Central memory CD8-positive, alpha-beta T cell (primary cell): Measurements from ENCODE around the gene NDP.

Experiments
- ATAC-seq: fragments of 150-1000 bp; cut with Tn5 transposase; replicated peaks from 2 replicates; pipeline ENCODE4 v1.10.0; 2022; ENCODE audit warnings: mild to moderate bottlenecking, moderate FRiP score, moderate number of reproducible peaks; ENCODE audit not compliant: poor library complexity, severe bottlenecking; ENCODE audit errors: extremely low read depth
- DNase-seq, 2 donors: peaks; one replicate each; pipeline ENCODE4 v3.0.0; 2021; ENCODE audit warnings: low spot score in 2 of 2
- H3K27ac Mint-ChIP-seq: one replicate; pipeline ENCODE4 v1.8.0; 2022; ENCODE audit warnings: low read depth, mild to moderate bottlenecking, moderate library complexity, mixed read lengths
- H3K27me3 Mint-ChIP-seq: one replicate; pipeline ENCODE4 v1.8.0; 2022; ENCODE audit warnings: mixed read lengths
- H3K36me3 Mint-ChIP-seq: one replicate; pipeline ENCODE4 v1.8.0; 2022; ENCODE audit warnings: mild to moderate bottlenecking, moderate library complexity, mixed read lengths; ENCODE audit not compliant: insufficient read depth
- H3K4me1 Mint-ChIP-seq: one replicate; pipeline ENCODE4 v1.8.0; 2022; ENCODE audit warnings: mixed read lengths
- H3K4me3 Mint-ChIP-seq: one replicate; pipeline ENCODE4 v1.8.0; 2022; ENCODE audit warnings: mild to moderate bottlenecking, moderate library complexity, mixed read lengths
- H3K9me3 Mint-ChIP-seq: one replicate; pipeline ENCODE4 v1.8.0; 2022; ENCODE audit warnings: mixed read lengths

NDP gene, protein sequence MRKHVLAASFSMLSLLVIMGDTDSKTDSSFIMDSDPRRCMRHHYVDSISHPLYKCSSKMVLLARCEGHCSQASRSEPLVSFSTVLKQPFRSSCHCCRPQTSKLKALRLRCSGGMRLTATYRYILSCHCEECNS

DNA sequence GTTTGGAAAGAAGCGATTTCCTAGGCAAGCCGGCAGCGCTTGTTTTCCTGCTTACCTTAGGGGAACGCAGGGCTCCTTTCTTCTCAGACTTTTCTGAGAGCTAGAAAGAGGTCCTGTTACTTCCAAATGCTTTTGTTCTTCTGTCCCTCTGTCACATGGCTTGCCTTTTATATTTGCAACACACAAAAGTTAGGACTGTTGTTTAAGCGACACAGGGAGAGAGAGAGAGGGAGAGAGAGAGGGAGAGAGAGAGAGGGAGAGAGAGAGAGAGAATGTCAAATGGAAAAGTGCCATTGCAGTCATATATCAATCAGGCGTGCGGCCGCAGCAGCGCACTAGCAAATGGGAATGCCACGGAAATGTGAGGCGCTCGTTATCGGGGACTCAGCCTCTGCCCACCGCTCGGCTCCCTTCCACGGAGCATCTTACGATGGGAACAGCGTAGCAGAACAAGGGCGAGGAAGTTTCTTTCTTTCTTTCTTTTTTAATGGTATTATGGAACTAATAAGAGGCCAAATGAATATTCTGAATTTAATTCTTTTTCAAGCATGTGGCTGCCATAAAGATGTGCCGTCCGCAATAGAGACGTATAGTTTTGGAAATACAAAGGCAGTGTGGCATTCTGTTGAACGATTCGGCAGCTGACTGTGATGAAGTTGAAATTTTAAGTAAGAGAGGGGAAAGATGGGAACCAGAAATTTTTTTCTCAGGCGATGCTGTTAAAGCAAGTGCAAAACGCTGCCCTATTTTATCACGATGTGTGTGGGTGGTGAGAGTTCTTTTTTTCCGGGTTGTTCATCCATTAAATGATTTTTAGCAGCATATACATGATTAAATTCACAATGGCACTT is at the start of gene NDP:
NDP (minus strand) TSS at position 142 of the 851 bp plus-strand sequence. CDS start 14,745 bp downstream, outside the sequence.
- DNase-seq, result no peak
- Mint-ChIP-seq H3K36me3 (no peaks in the 10 kb centered on the region), H3K27me3 (peaks cover 19% of the 10 kb centered on the region), H3K4me3 (peak within 1 kb of the TSS; percentile 46), H3K9me3 (no peaks in the 10 kb centered on the region), H3K4me1 (no peaks in the 10 kb centered on the region), H3K27ac (no peak within 1 kb of the TSS)
- ATAC-seq, result no peak

DNA sequence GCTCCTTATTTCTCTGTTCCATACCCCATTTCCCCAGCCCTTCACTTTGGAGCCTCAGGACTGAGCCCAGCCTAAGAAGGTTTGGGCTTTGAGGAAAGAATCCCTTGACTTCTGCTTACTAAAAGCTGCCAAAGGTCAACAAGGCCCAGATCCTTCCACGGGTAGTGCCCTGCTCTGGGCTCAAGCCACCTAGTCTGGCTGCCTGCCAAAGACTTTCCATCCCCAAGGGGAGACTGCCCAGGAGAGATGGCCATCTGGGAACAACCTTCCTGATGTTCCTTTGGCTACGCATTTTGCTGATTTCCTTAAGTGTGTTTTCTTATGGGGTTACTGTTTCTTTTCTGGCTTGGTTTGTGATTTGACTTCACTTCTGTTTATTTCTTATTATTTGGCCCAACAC is 49.8 kb upstream of the NDP start:
- no peaks in the 10 kb centered on the region for H3K9me3 Mint-ChIP-seq
- no peak overlapping the region for H3K4me3 Mint-ChIP-seq
- no peak for DNase-seq
- no peaks in the 10 kb centered on the region for H3K27me3 Mint-ChIP-seq
- no peak for ATAC-seq
- H3K36me3 Mint-ChIP-seq, result no peaks in the 10 kb centered on the region
- H3K27ac Mint-ChIP-seq, result no peak overlapping the region
- H3K4me1 Mint-ChIP-seq, result no peaks in the 10 kb centered on the region

DNA sequence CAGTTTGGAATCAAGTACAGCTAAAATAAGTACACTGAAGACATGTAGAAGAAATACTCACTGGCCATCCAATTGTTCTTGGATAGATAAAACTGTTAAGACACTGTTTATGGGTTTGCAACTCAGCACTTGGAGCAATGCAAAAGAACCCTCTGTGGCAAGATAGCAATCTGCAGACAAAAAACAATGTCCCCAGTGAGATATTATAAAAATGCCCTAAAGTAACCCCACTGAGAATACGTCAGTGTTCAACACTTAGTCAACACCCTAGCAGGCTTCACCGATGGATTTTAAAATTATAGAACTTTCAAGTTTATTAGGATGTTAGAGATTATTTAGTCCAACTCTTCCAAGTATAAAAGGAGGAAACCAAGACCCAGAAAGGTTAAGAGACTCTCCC is 47.5 kb upstream of the NDP start:
- Mint-ChIP-seq H3K36me3 (no peaks in the 10 kb centered on the region), H3K27me3 (no peaks in the 10 kb centered on the region), H3K4me1 (no peaks in the 10 kb centered on the region), H3K4me3 (no peak overlapping the region), H3K27ac (no peak overlapping the region), H3K9me3 (no peaks in the 10 kb centered on the region)
- ATAC-seq, result no peak
- DNase-seq, result no peak

- Mint-ChIP-seq H3K9me3 (no peaks in the 10 kb centered on the region), H3K27me3 (no peaks in the 10 kb centered on the region), H3K4me3 (no peak overlapping the region), H3K4me1 (no peaks in the 10 kb centered on the region), H3K36me3 (no peaks in the 10 kb centered on the region), H3K27ac (no peak overlapping the region)
- ATAC-seq (no peak), DNase-seq (no peak)
These were observed 46.7 kb upstream of the NDP start for GRCh38 chrX:44019911-44020310.

DNA sequence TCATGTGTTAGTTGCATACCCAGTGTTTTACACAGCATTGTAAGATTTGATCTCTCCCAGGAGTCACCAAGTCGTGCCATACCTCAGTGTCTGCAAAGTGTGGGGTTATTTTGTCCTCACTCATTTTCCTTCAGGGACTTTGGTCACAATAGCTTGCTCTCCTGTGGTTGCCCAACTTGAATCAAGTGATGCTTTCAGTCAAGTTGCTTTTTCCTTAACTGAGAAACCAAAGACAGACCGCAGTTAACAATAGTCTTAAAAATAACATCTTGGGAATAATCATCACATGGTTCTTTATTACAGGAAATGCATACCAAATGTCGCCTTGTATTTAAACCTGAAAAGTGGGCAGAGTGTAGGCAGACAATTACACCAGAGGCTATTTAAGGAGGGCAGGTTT is 44.5 kb upstream of the NDP start:
- no peak for ATAC-seq
- H3K4me3 Mint-ChIP-seq, result no peak overlapping the region
- H3K4me1 Mint-ChIP-seq, result peaks cover 8% of the 10 kb centered on the region
- H3K27me3 Mint-ChIP-seq, result no peaks in the 10 kb centered on the region
- no peak for DNase-seq
- H3K36me3 Mint-ChIP-seq, result no peaks in the 10 kb centered on the region
- no peak overlapping the region for H3K27ac Mint-ChIP-seq
- H3K9me3 Mint-ChIP-seq, result no peaks in the 10 kb centered on the region

GRCh38 chrX:44016906-44017305 is 43.7 kb upstream of the NDP start:
- Mint-ChIP-seq H3K27ac (no peak overlapping the region), H3K4me1 (peaks cover 14% of the 10 kb centered on the region), H3K27me3 (no peaks in the 10 kb centered on the region), H3K4me3 (no peak overlapping the region), H3K36me3 (no peaks in the 10 kb centered on the region), H3K9me3 (no peaks in the 10 kb centered on the region)
- ATAC-seq (no peak), DNase-seq (no peak)

DNA sequence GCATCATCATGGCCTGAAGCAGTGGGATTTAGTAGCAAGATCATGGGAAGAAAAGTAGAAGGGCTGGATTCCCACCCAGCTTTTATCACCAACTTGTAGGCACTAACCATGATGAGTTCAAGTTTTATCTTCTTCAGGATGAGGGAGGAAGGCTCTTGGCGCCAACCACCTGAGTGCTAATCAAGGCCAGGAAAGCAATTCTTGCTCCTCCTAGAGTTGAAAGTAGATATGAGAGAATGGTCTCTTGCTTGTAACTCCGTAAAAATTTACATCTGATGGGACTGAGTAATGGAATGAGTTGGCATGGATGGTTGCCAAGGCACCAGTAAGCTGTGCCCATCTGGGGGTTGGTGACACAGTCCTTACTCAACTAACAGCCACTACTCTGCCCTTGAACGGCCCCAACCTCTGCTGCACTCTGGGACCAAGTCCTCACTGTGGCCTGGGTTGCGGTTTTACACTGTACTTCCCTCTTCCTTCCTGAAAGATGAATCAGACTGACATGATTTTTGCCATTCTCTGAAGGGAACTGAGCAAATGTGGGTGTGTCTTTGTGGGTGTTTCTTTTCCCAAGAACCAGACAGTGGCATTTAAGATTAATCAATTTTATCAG is 39.4 kb upstream of the NDP start:
- no peak overlapping the region for H3K4me3 Mint-ChIP-seq
- peaks cover 14% of the 10 kb centered on the region for H3K4me1 Mint-ChIP-seq
- no peaks in the 10 kb centered on the region for H3K27me3 Mint-ChIP-seq
- no peaks in the 10 kb centered on the region for H3K9me3 Mint-ChIP-seq
- H3K27ac Mint-ChIP-seq, result peak overlapping the region; percentile 61
- DNase-seq (no peak), ATAC-seq (peak; percentile 43)
- H3K36me3 Mint-ChIP-seq, result no peaks in the 10 kb centered on the region

GRCh38 chrX:44011506-44011905 is 38.3 kb upstream of the NDP start:
- ATAC-seq (no peak), DNase-seq (no peak)
- H3K27ac Mint-ChIP-seq, result no peak overlapping the region
- H3K9me3 Mint-ChIP-seq, result no peaks in the 10 kb centered on the region
- no peak overlapping the region for H3K4me3 Mint-ChIP-seq
- H3K27me3 Mint-ChIP-seq, result no peaks in the 10 kb centered on the region
- H3K4me1 Mint-ChIP-seq, result peaks cover 14% of the 10 kb centered on the region
- no peaks in the 10 kb centered on the region for H3K36me3 Mint-ChIP-seq

GRCh38 chrX:44010626-44011025 is 37.4 kb upstream of the NDP start:
- no peaks in the 10 kb centered on the region for H3K9me3 Mint-ChIP-seq
- peaks cover 14% of the 10 kb centered on the region for H3K4me1 Mint-ChIP-seq
- no peaks in the 10 kb centered on the region for H3K36me3 Mint-ChIP-seq
- ATAC-seq (no peak), DNase-seq (no peak)
- no peaks in the 10 kb centered on the region for H3K27me3 Mint-ChIP-seq
- H3K27ac Mint-ChIP-seq, result no peak overlapping the region
- H3K4me3 Mint-ChIP-seq, result no peak overlapping the region

GRCh38 chrX:44006081-44006480 is 32.9 kb upstream of the NDP start:
- no peak for ATAC-seq
- H3K27ac Mint-ChIP-seq, result no peak overlapping the region
- H3K9me3 Mint-ChIP-seq, result no peaks in the 10 kb centered on the region
- H3K36me3 Mint-ChIP-seq, result no peaks in the 10 kb centered on the region
- no peak overlapping the region for H3K4me3 Mint-ChIP-seq
- H3K27me3 Mint-ChIP-seq, result no peaks in the 10 kb centered on the region
- H3K4me1 Mint-ChIP-seq, result no peaks in the 10 kb centered on the region
- DNase-seq, result no peak

- H3K27me3 Mint-ChIP-seq, result peaks cover 10% of the 10 kb centered on the region
- H3K36me3 Mint-ChIP-seq, result no peaks in the 10 kb centered on the region
- H3K4me3 Mint-ChIP-seq, result no peak overlapping the region
- ATAC-seq (no peak), DNase-seq (no peak)
- H3K4me1 Mint-ChIP-seq, result no peaks in the 10 kb centered on the region
- no peaks in the 10 kb centered on the region for H3K9me3 Mint-ChIP-seq
- H3K27ac Mint-ChIP-seq, result no peak overlapping the region
These were observed 30.8 kb upstream of the NDP start for GRCh38 chrX:44003975-44004374.

GRCh38 chrX:44002567-44002966 is 29.4 kb upstream of the NDP start:
- no peak overlapping the region for H3K4me3 Mint-ChIP-seq
- H3K27ac Mint-ChIP-seq, result no peak overlapping the region
- no peaks in the 10 kb centered on the region for H3K9me3 Mint-ChIP-seq
- H3K36me3 Mint-ChIP-seq, result no peaks in the 10 kb centered on the region
- ATAC-seq, result no peak
- H3K4me1 Mint-ChIP-seq, result no peaks in the 10 kb centered on the region
- H3K27me3 Mint-ChIP-seq, result peaks cover 10% of the 10 kb centered on the region
- DNase-seq, result no peak

- Mint-ChIP-seq H3K9me3 (no peaks in the 10 kb centered on the region), H3K36me3 (no peaks in the 10 kb centered on the region), H3K27ac (no peak overlapping the region), H3K4me3 (no peak overlapping the region), H3K27me3 (peaks cover 10% of the 10 kb centered on the region), H3K4me1 (no peaks in the 10 kb centered on the region)
- DNase-seq (no peak), ATAC-seq (no peak)
These were observed 25.2 kb upstream of the NDP start for GRCh38 chrX:43998374-43998773.
